Measurements from ENCODE around the gene FGD3.
A peak's percentile ranks its signal among the peaks of the same experiment; 100 is the strongest.

The FGD3 gene

GRCh38 chr9:93048566-93049448, 101.5 kb downstream of the FGD3 start:
- intact Hi-C loops (cut with DNase I), result no loop called here
- peak in 2 of 10 donors; percentile 8 to 55 for DNase-seq

- intact Hi-C loops (cut with DNase I), result no loop called here
- DNase-seq, result peak in 2 of 10 donors; percentile 27 to 47
These were observed 102.2 kb downstream of the FGD3 start for GRCh38 chr9:93049491-93049890.

- intact Hi-C loops (cut with DNase I), result no loop called here
These were observed 102.9 kb downstream of the FGD3 start for GRCh38 chr9:93050231-93050630.

GRCh38 chr9:93051680-93052089, 104.4 kb downstream of the FGD3 start:
- intact Hi-C loops (cut with DNase I), result no loop called here
- DNase-seq, result peak in 1 of 10 donors; percentile 65

More at GRCh38 chr9:93050231-93050630, 102.9 kb downstream of the FGD3 start:
- peak in 2 of 10 donors; percentile 16 to 57 for DNase-seq

GRCh38 chr9:93052791-93053540, 105.6 kb downstream of the FGD3 start:
- DNase-seq, result peak in 2 of 10 donors; percentile 37 to 77
- intact Hi-C loops (cut with DNase I), result no loop called here

GRCh38 chr9:93053781-93054331, 106.5 kb downstream of the FGD3 start:
- intact Hi-C loops (cut with DNase I), result no loop called here
- peak in 2 of 10 donors; percentile 42 to 60 for DNase-seq

GRCh38 chr9:93054758-93055704, 107.7 kb downstream of the FGD3 start:
- DNase-seq, result peak in 1 of 10 donors; percentile 71

GRCh38 chr9:93057042-93057702, 109.8 kb downstream of the FGD3 start:
- peak in 1 of 10 donors; percentile 67 for DNase-seq
- intact Hi-C loops (cut with DNase I), result no loop called here

More at GRCh38 chr9:93054758-93055704, 107.7 kb downstream of the FGD3 start:
- intact Hi-C loops (cut with DNase I), result no loop called here

- intact Hi-C loops (cut with DNase I), result no loop called here
- peak in 2 of 10 donors; percentile 21 to 61 for DNase-seq
These were observed 110.5 kb downstream of the FGD3 start for GRCh38 chr9:93057703-93058354.

GRCh38 chr9:93058355-93059010, 111.2 kb downstream of the FGD3 start, which contains the start of gene SUSD3:
SUSD3 (plus strand) TSS chr9:93058701; CDS start chr9:93058743, 42 bp downstream.
- intact Hi-C loops (cut with DNase I), result no loop called here
- DNase-seq, result peak in 3 of 10 donors; percentile 19 to 69 (median 30)

GRCh38 chr9:93059011-93059714, 111.8 kb downstream of the FGD3 start:
- DNase-seq, result peak in 1 of 10 donors; percentile 70
- intact Hi-C loops (cut with DNase I), result no loop called here

GRCh38 chr9:93059715-93060578, 112.6 kb downstream of the FGD3 start:
- intact Hi-C loops (cut with DNase I), result no loop called here
- peak in 2 of 10 donors; percentile 12 to 46 for DNase-seq

GRCh38 chr9:93060746-93061259, 113.5 kb downstream of the FGD3 start:
- peak in 2 of 10 donors; percentile 42 to 60 for DNase-seq
- intact Hi-C loops (cut with DNase I), result no loop called here

GRCh38 chr9:93061260-93061751, 114.0 kb downstream of the FGD3 start:
- peak in 2 of 10 donors; percentile 18 to 19 for DNase-seq
- intact Hi-C loops (cut with DNase I), result no loop called here

GRCh38 chr9:93061791-93062763, 114.8 kb downstream of the FGD3 start:
- intact Hi-C loops (cut with DNase I), result no loop called here
- peak in 2 of 10 donors; percentile 35 to 83 for DNase-seq

All from posterior cingulate gyrus (tissue), 11 donors.